GM12878 (cell line): ENCODE results near the gene IFNK. TPM values are rescaled to one million over a fixed set of nuclear protein-coding genes. Genes with fewer than 3 reads are reported as not detected.

Experiments used
- ATAC-seq: fragments of 200-7000 bp; cut with Tn5 transposase; 3 replicates; pipeline ENCODE4 v1.9.1; 2020; ENCODE audit warnings: mild to moderate bottlenecking, moderate library complexity
- BruUV-seq: library from RNA; stranded (reverse); fragments of 400-500 nt; replicated peaks from 2 replicates; lab custom pipeline; 2021; lab: Mats Ljungman, UMichigan
- CTCF ChIA-PET: fragments of 300-600 bp; sonication (Branson Sonifier 250); formaldehyde crosslinking; extraction: SDS; loops from one replicate; lab custom pipeline; 2021; ENCODE audit warnings: inconsistent platforms; lab: Yijun Ruan, JAX
- POLR2A ChIA-PET: fragments of 350-600 bp; formaldehyde crosslinking; extraction: SDS; loops from one replicate; lab custom pipeline; 2021; ENCODE audit warnings: inconsistent platforms; lab: Charles Lee
- RAD21 ChIA-PET: fragments of 300-600 bp; sonication (Branson Sonifier 250); formaldehyde crosslinking; loops from one replicate; lab custom pipeline; 2023; ENCODE audit warnings: antibody characterized with exemption; ENCODE audit not compliant: unreplicated experiment; lab: Charles Lee
- SMC1A ChIA-PET: fragments of 300-600 bp; sonication (Branson Sonifier 250); formaldehyde crosslinking; loops from one replicate; lab custom pipeline; 2023; ENCODE audit not compliant: unreplicated experiment, uncharacterized antibody; lab: Charles Lee
- DNase-seq: peaks from one replicate; pipeline ENCODE4 v3.0.0-alpha.2; 2011; ENCODE audit warnings: low read depth, low spot score
- FAIRE-seq: peaks from 3 replicates; lab custom pipeline; 2011; peaks lifted over from hg19 to GRCh38; lab: Jason Lieb, UNC
- H2AFZ ChIP-seq: 2 replicates; pipeline ENCODE4 v1.6.0; 2011; ENCODE audit warnings: low read depth, low read length, control low read depth; ENCODE audit not compliant: control insufficient read depth
- H3K27ac ChIP-seq: 2 replicates; pipeline ENCODE4 v1.5.1; 2011; ENCODE audit warnings: control low read depth; ENCODE audit not compliant: control insufficient read depth, insufficient read depth
- H3K27me3 ChIP-seq, 2 experiments: replicated peaks in 1 of 2; 2 replicates each; pipeline versions ENCODE4 v1.6.0 to v1.6.1; 2011; ENCODE audit warnings: low read length in 1 of 2; ENCODE audit not compliant: control insufficient read depth in 2 of 2, insufficient read depth in 2 of 2
- H3K36me3 ChIP-seq, 2 experiments: 2 replicates each; pipeline ENCODE4 v1.5.1; 2011; ENCODE audit warnings: low read length in 1 of 2; ENCODE audit not compliant: control insufficient read depth in 2 of 2, insufficient read depth in 2 of 2
- H3K4me1 ChIP-seq: 2 replicates; pipeline ENCODE4 v1.6.1; 2011; ENCODE audit warnings: mild to moderate bottlenecking, low read length, moderate library complexity, mixed read lengths; ENCODE audit not compliant: control insufficient read depth, insufficient read depth
- H3K4me2 ChIP-seq: 2 replicates; pipeline ENCODE4 v1.6.0; 2011; ENCODE audit warnings: control low read depth; ENCODE audit not compliant: control insufficient read depth, insufficient read depth
- H3K4me3 ChIP-seq: fragments of 200-600 bp; sonication (generic); 2 replicates; pipeline ENCODE4 v1.5.1; 2016
- H3K79me2 ChIP-seq: 2 replicates; pipeline ENCODE4 v1.6.0; 2011; ENCODE audit warnings: low read length; ENCODE audit not compliant: control insufficient read depth, insufficient read depth
- H3K9ac ChIP-seq: 2 replicates; pipeline ENCODE4 v1.8.0; 2011; ENCODE audit warnings: low read length, control low read depth, mixed read lengths; ENCODE audit not compliant: control insufficient read depth, insufficient read depth
- H3K9me3 ChIP-seq: replicated peaks from 3 replicates; pipeline ENCODE4 v1.5.1; 2011; ENCODE audit warnings: mild to moderate bottlenecking, low read length; ENCODE audit not compliant: control insufficient read depth, insufficient read depth
- H4K20me1 ChIP-seq: 2 replicates; pipeline ENCODE4 v1.6.0; 2011; ENCODE audit not compliant: control insufficient read depth, insufficient read depth
- IRF3 ChIP-seq: fragments of 450-650 bp; IDR thresholded peaks from 2 replicates; pipeline ENCODE4 v1.6.1; 2014; ENCODE audit warnings: mild to moderate bottlenecking
- NRF1 ChIP-seq: conservative IDR thresholded peaks from 2 replicates; pipeline ENCODE4 v1.6.1; 2011; ENCODE audit warnings: mild to moderate bottlenecking, low read depth, low read length, improper control_type of control experiment
- SMARCA5 ChIP-seq: fragments of 450-650 bp; IDR thresholded peaks from 2 replicates; pipeline ENCODE4 v1.6.1; 2017; ENCODE audit warnings: mild to moderate bottlenecking
- STAT3 ChIP-seq: IDR thresholded peaks from 2 replicates; pipeline ENCODE4 v1.6.1; 2011; ENCODE audit warnings: low read depth, low read length, improper control_type of control experiment
- TAF1 ChIP-seq: IDR thresholded peaks from 2 replicates; pipeline ENCODE4 v1.6.1; 2011; ENCODE audit warnings: mild to moderate bottlenecking, low read depth, low read length, borderline replicate concordance
- TCF12 ChIP-seq: IDR thresholded peaks from 2 replicates; pipeline ENCODE4 v1.6.1; 2011; ENCODE audit warnings: low read depth, mild to moderate bottlenecking, low read length
- WGBS: methylation state at CpG from one replicate; pipeline ENCODE4 v1.1.6; 2016; ENCODE audit warnings: low lambda C conversion rate; ENCODE audit not compliant: insufficient replicate concordance, insufficient coverage; ENCODE audit errors: missing lambda C conversion rate; 5-methylcytosine and 5-hydroxymethylcytosine counted together
- in situ Hi-C: fragments of 300-500 bp; cut with MboI; formaldehyde crosslinking; loops from 9 replicates; pipeline ENCODE4 v1.14.3; 2018; ENCODE audit warnings: mixed read lengths
- intact Hi-C: fragments of 100-400 bp; cut with micrococcal nuclease; formaldehyde crosslinking; loops from one replicate; pipeline ENCODE4 v1.14.2; 2022; ENCODE audit not compliant: unreplicated experiment
- polyA plus RNA-seq, 11 experiments: library from polyadenylated mRNA; depleted of rRNA in 4 of 11; unstranded in 6 of 11; stranded (reverse) in 5 of 11; fragments of >200 nt; fragmentation: Nextera tagmentation in 4 of 11; fragmentation: Illumina TruSeq in 1 of 11; extraction: Ambion mirVana in 4 of 11; extraction: Trizol in 1 of 11; gene quantifications; 1 replicate in 1 of 11; 2 replicates in 10 of 11; pipeline versions ENCODE4 v1.2.1 to v1.2.3, GENCODE V29; 2011 to 2016; ENCODE audit warnings: inconsistent platforms in 2 of 11, missing spikeins in 2 of 11, low read depth in 1 of 11
- total RNA-seq, 4 experiments: library from RNA; depleted of rRNA in 3 of 4; stranded (reverse); fragments of >200 nt in 3 of 4; fragmentation: Illumina TruSeq in 1 of 4; extraction: Trizol in 1 of 4; gene quantifications; 2 replicates each; pipeline versions ENCODE4 v1.2.1 to v1.2.3, GENCODE V29; 2013 to 2021

IFNK gene
- total and polyA plus RNA-seq, 10 of the 15 experiments (the other 5 are each of a cell fraction or from before 2014, with no cell fraction given): 0.06 TPM; not detected in 9

DNA sequence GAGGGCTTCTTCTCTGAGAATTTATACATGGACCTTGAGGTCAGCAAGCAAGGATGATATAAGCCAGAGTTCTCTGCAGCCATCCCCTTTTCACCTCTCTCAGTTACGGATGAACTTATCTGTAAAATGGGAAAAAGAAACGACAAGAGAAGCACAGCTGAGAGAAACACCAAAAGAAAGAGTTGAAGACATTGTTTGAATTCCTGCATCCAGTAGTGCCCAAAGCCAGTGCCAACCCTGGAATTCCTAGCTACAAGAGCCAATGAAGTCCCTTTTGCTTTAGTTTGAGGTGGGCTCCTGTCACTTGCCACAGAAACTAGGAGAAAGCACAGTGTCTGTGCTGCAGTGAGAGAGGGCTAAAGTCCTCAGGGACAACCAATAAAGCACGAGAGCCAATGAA, 12.1 kb downstream of the IFNK start:
- RAD21 ChIA-PET: interaction anchor here (0.6 to 6.3 kb wide), 5 partner anchors 11 to 581 kb away, joined by 3 to 62 read pairs (median 5); no protein-coding TSS in a partner anchor
- H3K36me3 ChIP-seq: no peaks in the 10 kb centered on the region
- H3K4me2 ChIP-seq: no peak overlapping the region
- WGBS: 68% methylated on average over 3 of the region's 3 CpGs
- peaks cover 10% of the 10 kb centered on the region for H3K4me1 ChIP-seq
- TF ChIP-seq TAF1: no peak
- TF ChIP-seq IRF3: no peak
- no peak for TF ChIP-seq TCF12
- TF ChIP-seq STAT3: no peak
- TF ChIP-seq NRF1: no peak
- TF ChIP-seq SMARCA5: no peak
- no peaks in the 10 kb centered on the region for H3K9me3 ChIP-seq
- H2AFZ ChIP-seq: no peak overlapping the region
- H3K9ac ChIP-seq: no peak overlapping the region
- no peaks in the 10 kb centered on the region for H3K27me3 ChIP-seq
- H3K27ac ChIP-seq: no peak overlapping the region
- CTCF ChIA-PET: interaction anchor here (0.8 to 6.2 kb wide), 12 partner anchors 9 to 215 kb away, joined by 3 to 65 read pairs (median 4); no protein-coding TSS in a partner anchor
- POLR2A ChIA-PET: interaction anchor here (1.8 kb wide), 1 partner anchor 203 kb away, joined by 7 read pairs; no protein-coding TSS in a partner anchor
- H3K4me3 ChIP-seq: no peak overlapping the region
- in situ Hi-C loops: no loop called here
- ATAC-seq (no peak), FAIRE-seq (no peak), DNase-seq (no peak)
- intact Hi-C loops: no loop called here
- no peaks in the 10 kb centered on the region for H4K20me1 ChIP-seq
- no peaks in the 10 kb centered on the region for H3K79me2 ChIP-seq
- BruUV-seq: no TSS peak
- SMC1A ChIA-PET: interaction anchor here (0.7 to 11.1 kb wide), 7 partner anchors 11 to 208 kb away, joined by 3 to 89 read pairs (median 3); no protein-coding TSS in a partner anchor
